ENCODE results near the gene L1CAM. TPM values are rescaled to one million over a fixed set of nuclear protein-coding genes. Genes with fewer than 3 reads are reported as not detected.

L1CAM gene, protein sequence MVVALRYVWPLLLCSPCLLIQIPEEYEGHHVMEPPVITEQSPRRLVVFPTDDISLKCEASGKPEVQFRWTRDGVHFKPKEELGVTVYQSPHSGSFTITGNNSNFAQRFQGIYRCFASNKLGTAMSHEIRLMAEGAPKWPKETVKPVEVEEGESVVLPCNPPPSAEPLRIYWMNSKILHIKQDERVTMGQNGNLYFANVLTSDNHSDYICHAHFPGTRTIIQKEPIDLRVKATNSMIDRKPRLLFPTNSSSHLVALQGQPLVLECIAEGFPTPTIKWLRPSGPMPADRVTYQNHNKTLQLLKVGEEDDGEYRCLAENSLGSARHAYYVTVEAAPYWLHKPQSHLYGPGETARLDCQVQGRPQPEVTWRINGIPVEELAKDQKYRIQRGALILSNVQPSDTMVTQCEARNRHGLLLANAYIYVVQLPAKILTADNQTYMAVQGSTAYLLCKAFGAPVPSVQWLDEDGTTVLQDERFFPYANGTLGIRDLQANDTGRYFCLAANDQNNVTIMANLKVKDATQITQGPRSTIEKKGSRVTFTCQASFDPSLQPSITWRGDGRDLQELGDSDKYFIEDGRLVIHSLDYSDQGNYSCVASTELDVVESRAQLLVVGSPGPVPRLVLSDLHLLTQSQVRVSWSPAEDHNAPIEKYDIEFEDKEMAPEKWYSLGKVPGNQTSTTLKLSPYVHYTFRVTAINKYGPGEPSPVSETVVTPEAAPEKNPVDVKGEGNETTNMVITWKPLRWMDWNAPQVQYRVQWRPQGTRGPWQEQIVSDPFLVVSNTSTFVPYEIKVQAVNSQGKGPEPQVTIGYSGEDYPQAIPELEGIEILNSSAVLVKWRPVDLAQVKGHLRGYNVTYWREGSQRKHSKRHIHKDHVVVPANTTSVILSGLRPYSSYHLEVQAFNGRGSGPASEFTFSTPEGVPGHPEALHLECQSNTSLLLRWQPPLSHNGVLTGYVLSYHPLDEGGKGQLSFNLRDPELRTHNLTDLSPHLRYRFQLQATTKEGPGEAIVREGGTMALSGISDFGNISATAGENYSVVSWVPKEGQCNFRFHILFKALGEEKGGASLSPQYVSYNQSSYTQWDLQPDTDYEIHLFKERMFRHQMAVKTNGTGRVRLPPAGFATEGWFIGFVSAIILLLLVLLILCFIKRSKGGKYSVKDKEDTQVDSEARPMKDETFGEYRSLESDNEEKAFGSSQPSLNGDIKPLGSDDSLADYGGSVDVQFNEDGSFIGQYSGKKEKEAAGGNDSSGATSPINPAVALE
- total RNA-seq, result 88.0 and 623 TPM in 2 replicates

DNA sequence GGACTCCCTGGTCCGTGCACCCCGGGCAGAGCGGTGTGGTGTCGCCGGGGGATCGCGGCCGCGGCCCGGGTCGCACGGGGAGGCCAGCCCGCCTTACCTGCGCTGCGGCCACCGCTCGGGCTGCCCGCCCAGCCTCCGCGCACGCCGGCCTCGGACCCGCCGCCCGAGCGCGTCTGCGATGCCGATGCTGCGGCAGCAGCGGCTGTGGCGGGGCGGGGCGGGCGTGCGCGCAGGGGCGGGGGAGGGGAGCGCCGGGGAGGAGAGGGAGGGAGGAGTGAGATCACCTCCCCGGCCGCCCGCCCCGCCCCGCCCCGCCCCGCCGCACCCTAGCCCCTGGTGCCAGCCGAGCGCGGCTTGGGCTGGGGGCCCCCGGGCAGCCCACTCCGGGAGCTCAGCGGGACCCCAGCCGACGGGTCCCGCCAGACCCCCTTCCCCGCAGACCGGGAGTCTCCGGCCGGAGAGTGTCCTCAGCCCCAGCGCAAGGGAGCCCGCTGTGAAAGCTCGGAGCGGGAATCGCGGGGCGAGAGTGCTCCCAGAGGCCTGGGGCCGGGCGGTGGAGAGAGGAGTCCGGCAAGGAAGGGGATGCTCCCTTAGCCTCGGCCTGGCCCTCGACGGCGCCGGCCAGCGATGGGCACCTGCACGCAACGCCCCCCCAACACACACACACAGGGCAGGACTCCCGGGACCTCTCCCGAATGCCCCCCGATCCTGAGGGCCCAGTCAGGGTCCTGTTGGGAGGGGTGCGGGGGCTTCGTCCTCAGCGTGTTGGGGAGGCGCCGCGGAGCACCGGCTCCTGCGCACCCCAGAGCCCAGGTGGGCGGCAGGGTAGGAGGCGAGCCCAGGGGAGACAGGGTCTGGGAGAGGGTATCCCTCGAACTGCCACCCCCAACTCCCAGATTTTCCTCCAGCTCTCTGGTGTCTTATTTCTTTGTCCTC is at the start of gene L1CAM:
Gene L1CAM, minus strand, starts transcription at position 206 of the 936 bp plus-strand sequence. CDS start 10,337 bp downstream, outside the sequence.
- DNase-seq (ENCODE audit: low read depth), result no peak

DNA sequence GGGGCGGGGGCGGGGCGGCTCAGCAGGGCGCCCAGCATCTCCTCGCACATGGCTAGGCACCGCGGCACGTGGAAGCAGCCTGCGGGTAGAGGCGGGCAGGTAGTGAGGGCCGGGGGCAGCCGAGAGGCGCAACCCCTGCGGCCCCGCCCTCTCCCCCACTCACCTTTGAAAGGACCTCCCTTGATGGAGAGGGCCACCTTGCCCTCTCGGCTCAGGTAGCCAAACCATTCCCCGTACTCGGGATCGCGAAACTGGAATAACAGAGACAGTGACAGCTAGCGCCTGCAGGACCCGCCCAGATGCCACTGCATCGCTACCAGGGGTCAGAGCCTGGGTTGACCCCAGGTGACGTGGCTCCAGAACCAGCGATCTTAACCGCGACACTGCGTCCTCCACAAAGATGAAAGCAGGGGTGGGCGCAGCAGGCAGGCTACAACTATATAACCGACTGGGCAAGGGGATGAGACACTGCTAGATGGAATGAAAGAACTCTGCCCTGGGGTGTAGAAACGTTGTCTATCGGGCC is 49.4 kb upstream of the L1CAM start:
- DNase-seq (ENCODE audit: low read depth), result no peak

DNA sequence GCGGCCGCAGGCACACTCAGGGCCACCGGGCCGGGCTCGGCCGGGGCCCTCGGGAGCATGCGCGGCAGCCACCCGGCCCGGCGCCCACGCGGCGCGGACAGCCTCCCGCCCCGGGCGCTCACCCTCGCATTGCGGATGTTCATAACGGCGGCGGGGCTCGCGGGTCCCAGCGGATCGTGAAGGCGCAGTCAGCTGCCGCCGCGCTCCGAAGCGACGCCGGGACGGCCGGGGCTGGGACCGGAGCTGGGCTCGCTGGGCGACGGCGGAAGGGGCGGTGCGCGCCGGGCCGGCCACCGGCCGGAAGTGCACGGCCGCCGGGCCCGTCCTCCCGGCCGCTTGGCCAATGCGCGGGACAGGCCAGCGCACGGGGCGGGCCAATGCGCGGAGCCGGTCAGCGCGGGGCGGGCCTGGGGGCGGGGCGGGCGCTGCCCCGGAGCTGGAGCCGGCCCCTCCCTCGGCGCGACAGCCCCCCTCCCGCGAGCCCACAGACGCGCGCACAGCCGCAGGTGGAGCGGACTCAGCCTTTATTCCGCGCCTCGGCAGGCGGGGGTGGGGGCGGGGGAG is 48.9 kb upstream of the L1CAM start, which contains the start of gene NAA10:
Gene NAA10, minus strand, starts transcription at position 276 of the 564 bp plus-strand sequence. Its CDS starts 133 bp downstream, at position 143.
- DNase-seq (ENCODE audit: low read depth), result peak; percentile 21

DNA sequence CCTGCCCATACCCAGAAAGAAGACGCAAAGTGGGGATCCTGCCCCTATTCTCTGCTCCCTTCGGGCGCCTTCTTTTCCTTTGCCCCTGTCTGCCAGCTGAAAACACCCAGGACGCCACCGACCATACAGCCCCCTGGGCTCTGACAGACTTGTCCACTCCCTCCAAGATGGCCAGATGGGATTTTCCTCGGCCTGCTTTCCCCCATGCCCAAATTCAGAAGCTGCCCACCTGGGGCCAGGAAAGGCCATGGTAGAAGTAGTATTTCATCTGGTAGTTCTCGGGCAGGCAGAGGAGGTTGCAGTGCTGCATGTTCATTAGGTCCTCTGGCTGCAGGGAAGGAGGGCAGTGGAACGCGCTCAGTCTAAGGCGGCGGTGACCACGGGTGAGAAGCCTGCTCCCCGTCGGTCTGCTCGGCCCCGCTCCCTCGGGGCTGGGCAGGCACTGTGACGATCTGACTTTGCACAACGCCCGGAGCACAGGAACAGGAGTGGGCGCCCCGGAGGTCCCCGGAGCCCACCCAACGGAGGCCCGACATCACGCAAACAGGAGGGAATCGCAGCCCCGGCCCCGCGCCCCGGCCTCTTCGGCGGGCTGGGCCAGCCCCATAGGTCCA is 48.3 kb upstream of the L1CAM start:
- no peak for DNase-seq (ENCODE audit: low read depth)

DNA sequence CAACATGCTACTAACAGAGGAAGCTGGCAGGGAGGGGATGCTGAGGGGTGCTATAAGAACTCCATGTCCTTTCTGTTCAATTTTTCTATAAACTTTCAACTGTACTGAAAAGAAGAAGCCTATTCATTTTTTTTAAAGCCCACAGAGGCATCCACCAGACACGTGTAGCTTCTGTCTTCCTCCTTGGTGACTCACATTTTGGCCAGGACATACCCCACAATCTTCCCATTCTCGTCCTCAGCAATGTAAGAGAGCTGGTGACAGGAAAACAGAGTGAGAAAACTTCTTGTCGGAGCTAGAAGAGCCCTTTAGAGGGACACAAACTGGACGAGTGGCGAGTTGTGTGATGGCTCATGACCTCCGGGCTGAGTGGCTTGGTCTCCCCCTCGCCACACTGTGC is 47.8 kb upstream of the L1CAM start:
- DNase-seq (ENCODE audit: low read depth), result no peak

DNA sequence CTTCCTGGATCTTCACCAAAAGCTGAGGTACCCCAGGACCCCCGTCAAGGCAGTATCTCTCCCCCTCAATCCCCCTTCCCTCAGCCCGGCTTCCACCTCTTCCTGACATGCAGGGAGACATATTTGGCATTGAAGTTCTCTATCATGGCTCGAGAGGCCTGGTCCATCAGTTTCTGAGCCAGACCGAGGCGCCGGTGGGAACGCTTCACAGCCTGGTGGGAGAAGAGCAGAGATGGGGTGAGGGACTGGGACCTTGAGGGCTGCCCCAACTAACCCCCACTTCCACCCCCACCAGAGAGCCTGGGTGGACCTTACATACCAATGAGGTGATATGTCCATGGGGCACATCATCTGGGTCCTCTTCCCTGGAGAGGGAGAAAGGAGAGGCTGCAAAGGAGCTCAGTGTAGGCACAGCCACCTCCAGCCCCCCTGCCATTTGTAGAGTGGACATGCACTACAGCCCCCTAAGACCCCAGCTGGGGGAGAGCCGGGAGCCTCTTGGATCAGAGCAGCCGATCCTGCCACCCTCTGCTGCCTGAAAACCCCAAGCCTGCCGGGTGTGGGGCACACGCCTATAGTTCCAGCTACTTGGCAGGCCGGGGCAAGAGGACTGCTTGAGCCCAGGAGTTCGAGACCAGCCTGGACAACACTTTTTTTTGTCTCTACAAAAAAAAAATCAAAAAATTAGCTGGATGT is 46.4 kb upstream of the L1CAM start:
- no peak for DNase-seq (ENCODE audit: low read depth)

DNA sequence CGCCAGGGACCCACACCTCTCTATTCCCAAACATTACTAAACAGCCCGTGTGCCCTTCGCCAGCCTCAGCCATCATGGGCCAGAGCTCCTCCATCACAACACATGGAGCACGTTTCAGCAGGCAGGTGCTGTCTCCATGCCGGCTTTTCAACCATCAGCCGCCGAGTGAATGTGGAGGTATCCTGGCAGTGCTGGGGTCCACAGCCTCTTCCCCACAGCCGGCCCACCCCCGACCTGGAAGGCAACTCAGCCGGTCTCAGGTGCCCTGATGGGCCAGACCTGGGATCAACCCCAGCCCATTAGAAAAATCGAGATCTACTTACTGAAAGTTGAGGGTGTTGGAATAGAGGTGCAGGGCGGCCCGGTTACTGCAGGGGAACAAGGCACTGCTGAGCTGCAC is 45.8 kb upstream of the L1CAM start:
- no peak for DNase-seq (ENCODE audit: low read depth)

DNA sequence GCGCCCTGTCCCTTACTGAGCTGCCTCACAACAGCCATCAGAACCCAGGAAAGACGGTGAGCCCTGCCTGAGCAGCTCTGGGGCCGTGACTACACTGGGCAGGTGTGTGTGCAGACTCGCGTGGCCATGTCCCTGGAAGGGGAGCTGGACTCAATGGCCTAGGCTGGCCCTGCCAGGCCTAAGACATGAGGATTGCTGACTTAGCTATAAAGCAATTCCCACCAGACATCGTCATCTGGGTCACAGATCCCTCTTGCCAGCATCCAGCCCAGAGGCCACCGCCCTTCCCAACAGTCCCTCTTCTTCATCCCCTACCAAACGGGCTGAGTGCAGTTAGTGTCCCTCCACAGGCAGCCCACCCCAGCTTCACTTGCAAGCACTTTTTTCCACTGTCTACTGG is 45.2 kb upstream of the L1CAM start:
- DNase-seq (ENCODE audit: low read depth), result no peak

DNA sequence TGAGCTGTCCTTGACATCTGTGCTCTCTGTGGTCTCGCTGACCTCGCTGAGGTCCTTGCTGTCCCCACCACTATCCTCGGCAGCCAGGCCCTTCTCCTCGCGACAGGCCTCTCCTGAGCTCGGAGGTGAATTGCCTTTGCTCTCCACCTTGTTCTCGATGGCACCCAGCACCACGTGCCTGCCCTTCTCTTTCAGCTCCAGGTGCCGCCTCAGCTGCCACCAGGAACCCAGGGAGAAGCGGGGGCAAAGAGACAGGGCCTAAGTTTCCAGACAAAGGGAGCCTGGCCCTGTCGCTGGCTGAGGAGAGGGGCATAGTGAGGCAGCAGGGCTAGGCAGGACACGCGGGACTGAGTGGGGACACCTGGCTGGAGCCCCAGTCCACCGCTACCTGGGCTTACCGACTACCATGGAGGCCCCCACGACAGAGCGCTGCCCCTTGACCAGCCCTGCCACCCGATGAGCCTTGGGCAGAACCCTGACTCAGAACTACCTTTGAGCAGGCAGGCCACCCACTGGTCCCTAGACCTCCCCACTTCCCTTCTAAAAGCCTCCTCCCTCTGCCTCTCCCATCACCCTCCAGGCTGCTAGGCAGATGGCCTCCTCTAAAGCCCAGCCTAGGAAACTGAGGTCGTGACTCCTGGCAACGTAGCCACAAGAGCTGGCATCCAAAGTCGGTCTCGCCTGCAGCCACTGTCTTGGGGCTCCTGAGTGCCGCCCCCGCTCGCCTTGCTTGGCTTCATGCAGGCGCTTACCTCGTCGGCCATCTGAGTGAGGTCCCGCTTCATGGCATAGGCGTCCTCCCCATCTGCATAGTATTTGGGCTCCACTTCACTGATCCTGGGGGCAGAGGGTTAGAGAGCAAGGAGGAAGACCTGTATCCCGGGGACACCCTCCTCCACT is 44.3 kb upstream of the L1CAM start:
- DNase-seq (ENCODE audit: low read depth), result no peak

DNA sequence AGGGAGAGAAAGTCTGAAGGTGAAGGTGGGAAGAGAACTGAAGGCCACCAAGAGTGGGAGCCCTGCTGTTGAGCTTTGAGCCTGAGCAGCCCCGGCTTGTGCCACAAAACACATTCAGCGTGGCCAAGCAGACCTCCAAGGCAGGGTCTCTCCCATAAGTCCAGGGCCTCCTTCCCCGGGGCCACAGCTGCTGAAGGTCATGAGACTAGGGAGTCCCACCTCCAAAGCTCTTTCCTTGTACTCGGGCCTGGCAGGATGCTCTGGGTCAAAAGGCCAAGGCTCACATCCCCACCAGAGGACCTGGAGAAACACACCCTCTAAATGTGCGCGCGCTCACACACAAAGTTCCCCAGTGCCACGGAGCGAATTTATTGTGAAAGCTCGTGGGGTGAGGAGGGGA is 43.6 kb upstream of the L1CAM start:
- DNase-seq (ENCODE audit: low read depth), result no peak

DNA sequence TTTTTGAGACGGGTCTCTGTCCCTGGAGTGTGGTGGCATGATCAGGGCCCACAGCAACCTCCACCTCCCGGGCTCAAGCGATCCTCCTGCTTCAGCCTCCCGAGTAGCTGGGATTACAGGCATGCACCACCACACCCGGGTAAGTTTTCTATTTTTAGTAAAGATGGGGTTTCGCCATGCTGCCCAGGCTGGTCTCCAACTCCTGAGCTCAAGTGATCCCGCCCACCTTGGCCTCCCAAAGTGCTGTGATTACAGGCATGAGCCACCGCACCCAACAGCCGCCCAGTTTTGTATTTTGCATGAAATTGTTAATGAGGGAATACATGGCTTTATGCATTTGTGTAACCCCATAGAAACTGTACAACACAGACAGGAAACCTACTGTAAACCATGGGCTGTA is 42.9 kb upstream of the L1CAM start:
- no peak for DNase-seq (ENCODE audit: low read depth)

DNA sequence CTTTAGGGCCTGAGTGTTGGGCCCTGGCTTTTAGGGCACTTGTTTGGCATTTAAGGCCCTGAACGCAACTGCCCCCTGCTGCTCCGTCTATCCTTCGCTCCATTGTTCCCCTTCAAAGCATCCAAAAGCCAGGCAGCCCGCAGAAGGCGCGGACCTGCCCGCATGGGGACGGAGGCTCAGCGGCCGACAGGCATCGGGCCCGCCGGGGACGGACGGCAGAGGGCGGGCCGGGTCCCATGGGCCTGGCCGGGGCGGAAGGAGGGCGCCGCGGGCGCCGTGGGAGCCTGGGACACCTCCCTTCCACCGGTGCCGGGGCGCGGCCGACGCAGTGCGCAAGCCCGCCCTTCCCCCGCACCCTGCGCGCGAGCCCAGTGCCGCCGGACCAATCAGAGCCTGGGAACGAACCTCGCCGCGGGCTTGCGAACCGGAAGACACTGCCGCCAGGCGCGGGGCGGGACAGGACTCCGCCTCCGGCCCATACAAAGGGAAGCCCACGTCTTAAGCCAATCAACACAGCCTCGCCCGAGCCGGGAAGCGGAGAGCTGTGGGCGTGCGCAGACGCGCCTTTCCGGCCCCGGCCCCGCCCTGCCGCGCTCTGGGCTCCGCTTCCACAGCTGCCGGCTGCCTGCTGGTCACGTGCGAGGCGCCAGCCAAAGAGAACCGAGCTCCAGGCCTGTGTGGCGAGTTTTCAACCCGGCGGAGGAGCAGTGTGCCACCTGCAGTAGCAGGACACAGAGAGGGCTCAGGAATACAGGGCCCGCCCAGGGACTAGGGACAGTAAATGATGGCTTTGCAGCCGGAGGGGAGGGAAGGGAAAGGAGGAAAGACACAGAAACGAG is 42.2 kb upstream of the L1CAM start:
- peak; percentile 93 for DNase-seq (ENCODE audit: low read depth)

DNA sequence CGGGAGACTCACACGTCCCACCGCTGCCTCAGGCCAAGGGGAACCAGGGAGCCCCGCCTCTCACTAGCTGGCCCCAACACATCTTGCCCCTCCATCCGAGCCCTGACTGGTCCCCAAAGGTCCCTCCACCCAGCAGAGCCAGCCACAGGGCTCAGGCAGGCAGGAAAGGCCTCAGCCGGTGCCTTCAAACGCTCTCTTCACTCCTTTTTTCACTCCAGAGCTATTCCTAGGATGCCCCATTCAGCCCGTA is 41.6 kb upstream of the L1CAM start:
- DNase-seq (ENCODE audit: low read depth), result no peak

DNA sequence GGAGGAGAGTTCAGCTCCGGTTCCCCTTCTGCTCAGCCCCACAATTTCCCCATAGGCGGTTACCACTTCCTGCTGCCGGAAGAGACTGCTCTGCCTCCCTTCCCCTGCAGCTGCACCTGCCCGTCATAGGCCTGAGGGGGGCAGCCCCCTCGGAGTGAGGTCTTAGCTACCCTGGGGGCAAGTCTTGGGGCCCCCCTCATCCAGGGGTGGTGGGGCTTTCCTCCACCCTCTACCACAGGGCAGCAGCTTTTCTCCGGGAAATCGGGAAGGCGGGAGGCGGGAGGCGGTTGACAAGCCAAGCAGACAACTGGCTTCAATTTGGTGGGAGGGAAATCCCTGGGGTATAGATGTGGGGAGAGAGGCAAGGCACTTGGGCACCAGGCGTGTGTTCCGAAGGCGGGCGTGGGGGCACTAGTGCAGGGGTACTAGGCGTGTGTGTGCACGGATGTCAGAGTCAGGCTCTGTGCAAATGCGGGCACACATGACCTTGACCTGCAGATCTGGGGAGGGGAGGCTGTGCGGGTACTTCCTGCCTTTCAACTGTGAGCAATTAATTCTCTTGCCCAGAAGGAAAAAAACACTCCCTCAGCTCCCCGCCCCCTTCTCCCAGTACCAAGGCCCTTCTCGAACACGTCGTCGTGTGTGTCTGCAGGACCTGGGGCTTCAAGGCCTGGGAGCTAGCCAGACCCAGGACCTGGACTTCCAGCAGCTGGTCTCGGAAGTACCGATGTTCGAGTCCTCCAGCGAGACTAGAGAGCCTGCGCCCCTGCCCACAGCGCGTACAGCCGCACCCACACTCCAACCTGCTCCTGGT is 41.1 kb upstream of the L1CAM start:
- peak; percentile 21 for DNase-seq (ENCODE audit: low read depth)

DNA sequence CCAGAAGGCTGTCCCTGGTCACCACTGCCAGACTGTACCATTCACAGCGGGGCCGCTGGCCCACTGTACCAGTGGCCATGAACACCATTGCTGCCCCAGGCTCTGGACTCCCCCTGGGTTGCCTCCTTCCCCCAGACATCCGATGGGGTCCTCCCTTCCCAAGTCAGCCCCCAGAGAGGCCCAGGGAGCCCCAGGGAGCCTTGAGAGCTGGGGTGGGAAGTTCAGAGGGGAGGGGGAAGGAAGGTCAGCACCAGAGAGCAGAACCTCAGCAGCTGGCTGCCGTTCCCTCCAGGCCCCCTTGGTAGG is 40.5 kb upstream of the L1CAM start:
- DNase-seq (ENCODE audit: low read depth), result no peak

DNA sequence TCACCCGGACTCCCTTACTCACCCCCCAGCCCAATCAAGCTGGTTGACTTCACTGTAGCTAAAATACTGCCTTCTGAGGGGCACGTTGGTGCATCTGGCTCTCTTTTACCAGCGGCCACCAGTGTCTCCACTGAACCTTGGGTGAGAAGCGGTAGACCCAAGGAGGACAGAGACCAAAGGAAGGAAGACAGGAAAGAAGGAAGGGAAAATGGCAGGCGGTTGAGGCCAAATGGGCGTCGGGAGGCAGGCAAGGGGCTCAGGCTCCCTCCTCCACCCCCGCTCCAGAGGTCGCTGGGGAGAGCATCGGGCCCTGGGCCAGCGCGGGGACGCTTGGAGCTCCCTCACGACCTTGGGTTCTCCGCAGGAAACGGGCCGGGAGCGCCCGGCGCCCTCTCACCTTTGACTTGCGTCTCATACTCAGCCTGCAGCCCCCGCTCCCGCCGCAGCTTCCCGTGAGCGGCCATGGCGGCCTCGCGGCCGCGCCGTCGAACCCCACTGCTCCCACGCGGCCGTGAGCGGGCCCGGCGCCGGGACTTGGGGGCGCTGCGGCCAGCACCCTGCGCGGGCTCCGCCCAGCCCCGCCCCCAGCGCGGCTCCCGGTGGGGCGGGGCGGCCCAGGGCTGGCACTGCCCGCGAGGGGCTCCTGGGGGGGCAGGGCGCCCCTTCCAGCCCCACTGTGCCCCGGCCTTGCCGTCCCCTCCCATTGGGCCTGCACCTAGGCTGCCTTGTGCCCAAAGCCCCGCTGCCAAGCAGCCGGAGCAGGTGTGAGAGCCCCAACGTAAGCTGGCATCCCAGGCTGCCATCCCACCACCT is 40.0 kb upstream of the L1CAM start, which contains the start of gene ARHGAP4:
Gene ARHGAP4, minus strand, starts transcription at position 526 of the 813 bp plus-strand sequence. Its CDS starts 62 bp downstream, at position 464.
- no peak for DNase-seq (ENCODE audit: low read depth)

Measured in renal cortical epithelial cell (primary cell).